ENCODE results near the gene MAPRE2.

DNA sequence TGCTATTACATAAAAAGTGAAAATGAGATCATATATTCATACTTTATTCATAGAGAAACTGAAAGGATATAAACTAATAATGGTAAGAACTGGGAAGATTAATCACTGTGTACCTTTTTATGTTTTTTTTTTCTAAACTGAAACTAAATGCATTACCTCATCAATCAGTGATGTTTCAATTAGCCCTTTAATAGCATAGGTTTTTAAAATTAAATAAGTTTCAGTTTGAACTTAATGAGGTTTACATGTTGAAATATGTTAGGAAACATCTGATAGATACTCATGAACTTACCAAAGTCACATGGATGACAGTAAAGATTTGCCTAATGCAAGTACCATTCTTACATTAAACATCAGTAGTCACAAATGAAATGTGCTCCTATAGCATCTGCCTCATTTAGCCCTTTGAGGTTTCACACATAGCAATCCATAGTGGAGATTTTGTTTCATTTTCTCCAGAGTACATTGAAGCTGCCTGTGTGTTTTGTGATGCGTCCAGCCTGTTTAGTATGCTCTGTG, 8.9 kb downstream of the MAPRE2 start:
- no peak for TF ChIP-seq POLR2A (IDR thresholded peaks at IDR 0.05)
- TF ChIP-seq, protein P1, sequence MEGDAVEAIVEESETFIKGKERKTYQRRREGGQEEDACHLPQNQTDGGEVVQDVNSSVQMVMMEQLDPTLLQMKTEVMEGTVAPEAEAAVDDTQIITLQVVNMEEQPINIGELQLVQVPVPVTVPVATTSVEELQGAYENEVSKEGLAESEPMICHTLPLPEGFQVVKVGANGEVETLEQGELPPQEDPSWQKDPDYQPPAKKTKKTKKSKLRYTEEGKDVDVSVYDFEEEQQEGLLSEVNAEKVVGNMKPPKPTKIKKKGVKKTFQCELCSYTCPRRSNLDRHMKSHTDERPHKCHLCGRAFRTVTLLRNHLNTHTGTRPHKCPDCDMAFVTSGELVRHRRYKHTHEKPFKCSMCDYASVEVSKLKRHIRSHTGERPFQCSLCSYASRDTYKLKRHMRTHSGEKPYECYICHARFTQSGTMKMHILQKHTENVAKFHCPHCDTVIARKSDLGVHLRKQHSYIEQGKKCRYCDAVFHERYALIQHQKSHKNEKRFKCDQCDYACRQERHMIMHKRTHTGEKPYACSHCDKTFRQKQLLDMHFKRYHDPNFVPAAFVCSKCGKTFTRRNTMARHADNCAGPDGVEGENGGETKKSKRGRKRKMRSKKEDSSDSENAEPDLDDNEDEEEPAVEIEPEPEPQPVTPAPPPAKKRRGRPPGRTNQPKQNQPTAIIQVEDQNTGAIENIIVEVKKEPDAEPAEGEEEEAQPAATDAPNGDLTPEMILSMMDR (IDR thresholded peaks at IDR 0.05), result no peak
- TF ChIP-seq POLR2AphosphoS5 (IDR thresholded peaks at IDR 0.05), result no peak
